RWPE2 (cell line): Measurements from ENCODE around the gene GPR26.

Experiments used
- ATAC-seq: fragments of 200-7000 bp; cut with Tn5 transposase; 3 replicates; pipeline ENCODE4 v1.9.1; 2021; ENCODE audit warnings: low read depth
- DNase-seq: peaks from one replicate; pipeline ENCODE4 v3.0.0-alpha.2; 2020; ENCODE audit warnings: low spot score
- H3K27ac ChIP-seq: fragments of 450-650 bp; 2 replicates; pipeline ENCODE4 v1.5.1; 2017; ENCODE audit warnings: mild to moderate bottlenecking; ENCODE audit not compliant: poor library complexity, severe bottlenecking
- H3K27me3 ChIP-seq: fragments of 250-450 bp; sonication (Bioruptor Pico); 2 replicates; pipeline ENCODE4 v1.5.1; 2021; ENCODE audit warnings: mild to moderate bottlenecking, moderate library complexity; ENCODE audit not compliant: insufficient read depth, poor library complexity, severe bottlenecking
- H3K36me3 ChIP-seq: fragments of 250-450 bp; sonication (Bioruptor Pico); 2 replicates; pipeline ENCODE4 v1.5.1; 2020; ENCODE audit warnings: low read depth, mild to moderate bottlenecking, moderate library complexity
- H3K4me1 ChIP-seq: fragments of 250-450 bp; sonication (Bioruptor Pico); 2 replicates; pipeline ENCODE4 v1.5.1; 2021; ENCODE audit warnings: mild to moderate bottlenecking, moderate library complexity; ENCODE audit not compliant: insufficient read depth, poor library complexity, severe bottlenecking
- H3K4me3 ChIP-seq: fragments of 250-450 bp; sonication (Bioruptor Pico); 2 replicates; pipeline ENCODE4 v1.5.1; 2021; ENCODE audit warnings: mild to moderate bottlenecking, moderate library complexity; ENCODE audit not compliant: severe bottlenecking
- H3K9me3 ChIP-seq: fragments of 250-450 bp; sonication (Bioruptor Pico); 2 replicates; pipeline ENCODE4 v1.5.1; 2021; ENCODE audit warnings: mild to moderate bottlenecking, moderate library complexity; ENCODE audit not compliant: severe bottlenecking
- CTCF ChIP-seq: fragments of 450-650 bp; IDR thresholded peaks from one replicate; pipeline ENCODE4 v1.5.1; 2017; ENCODE audit warnings: mild to moderate bottlenecking, moderate library complexity; ENCODE audit not compliant: poor library complexity, severe bottlenecking

GPR26 gene

GRCh38 chr10:123633636-123634035, 32.5 kb upstream of the GPR26 start:
- H3K4me1 ChIP-seq: no peaks in the 10 kb centered on the region
- no peaks in the 10 kb centered on the region for H3K36me3 ChIP-seq
- H3K4me3 ChIP-seq: no peak overlapping the region
- no peak overlapping the region for H3K27ac ChIP-seq
- DNase-seq (no peak), ATAC-seq (no peak)
- peaks cover 5% of the 10 kb centered on the region for H3K27me3 ChIP-seq
- TF ChIP-seq CTCF: no peak
- H3K9me3 ChIP-seq: no peaks in the 10 kb centered on the region

GRCh38 chr10:123634221-123634620, 31.9 kb upstream of the GPR26 start:
- Histone ChIP-seq H3K36me3 (no peaks in the 10 kb centered on the region), H3K9me3 (no peaks in the 10 kb centered on the region), H3K27ac (no peak overlapping the region), H3K4me3 (no peak overlapping the region), H3K4me1 (no peaks in the 10 kb centered on the region), H3K27me3 (peaks cover 5% of the 10 kb centered on the region)
- DNase-seq: no peak
- no peak for TF ChIP-seq CTCF
- ATAC-seq: no peak

GRCh38 chr10:123635131-123635530, 31.0 kb upstream of the GPR26 start:
- H3K36me3 ChIP-seq: no peaks in the 10 kb centered on the region
- H3K4me1 ChIP-seq: no peaks in the 10 kb centered on the region
- no peak for ATAC-seq

GRCh38 chr10:123635745-123636144, 30.4 kb upstream of the GPR26 start:
- TF ChIP-seq CTCF: peak; percentile 9
- ATAC-seq (peak; percentile 87), DNase-seq (no peak)
- Histone ChIP-seq H3K36me3 (no peaks in the 10 kb centered on the region), H3K4me3 (no peak overlapping the region), H3K27ac (no peak overlapping the region), H3K27me3 (no peaks in the 10 kb centered on the region), H3K9me3 (no peaks in the 10 kb centered on the region), H3K4me1 (no peaks in the 10 kb centered on the region)

More at GRCh38 chr10:123635131-123635530, 31.0 kb upstream of the GPR26 start:
- DNase-seq: no peak
- H3K4me3 ChIP-seq: no peak overlapping the region
- no peaks in the 10 kb centered on the region for H3K9me3 ChIP-seq
- no peak overlapping the region for H3K27ac ChIP-seq
- no peak for TF ChIP-seq CTCF
- peaks cover 5% of the 10 kb centered on the region for H3K27me3 ChIP-seq

GRCh38 chr10:123636598-123637325, 29.4 kb upstream of the GPR26 start:
- DNase-seq (no peak), ATAC-seq (peak; percentile 39; the same call in 2 of the 3 replicates)
- H3K27me3 ChIP-seq: no peaks in the 10 kb centered on the region
- H3K4me3 ChIP-seq: no peak overlapping the region
- H3K27ac ChIP-seq: no peak overlapping the region
- no peaks in the 10 kb centered on the region for H3K36me3 ChIP-seq
- TF ChIP-seq CTCF: no peak
- H3K4me1 ChIP-seq: no peaks in the 10 kb centered on the region
- H3K9me3 ChIP-seq: no peaks in the 10 kb centered on the region
